HEK293T (cell line): Measurements from ENCODE around the gene TBX10.

Experiments
- CTCF ChIA-PET: fragments of 350-600 bp; formaldehyde crosslinking; extraction: SDS; loops from one replicate; lab custom pipeline; 2021; ENCODE audit warnings: antibody characterized with exemption, inconsistent platforms; lab: Yijun Ruan, JAX
- POLR2A ChIA-PET: fragments of 350-600 bp; formaldehyde crosslinking; extraction: SDS; loops from one replicate; lab custom pipeline; 2020; ENCODE audit warnings: antibody characterized with exemption, inconsistent platforms; lab: Yijun Ruan, JAX
- DNase-seq: peaks from one replicate; pipeline ENCODE4 v3.0.0; 2012; ENCODE audit warnings: mixed read lengths; ENCODE audit errors: extremely low spot score
- ARNT ChIP-seq: fragments of 450-650 bp; IDR thresholded peaks from 2 replicates; pipeline ENCODE4 v1.6.1; 2017; ENCODE audit warnings: mild to moderate bottlenecking
- BHLHE40 ChIP-seq: fragments of 450-650 bp; IDR thresholded peaks from 2 replicates; pipeline ENCODE4 v1.6.1; 2016; ENCODE audit warnings: mild to moderate bottlenecking, moderate library complexity, borderline replicate concordance
- CTBP1 ChIP-seq: fragments of 450-650 bp; IDR thresholded peaks from 2 replicates; pipeline ENCODE4 v1.6.1; 2016; ENCODE audit warnings: borderline replicate concordance
- ELF4 ChIP-seq: fragments of 450-650 bp; IDR thresholded peaks from 2 replicates; pipeline ENCODE4 v1.6.1; 2017; ENCODE audit warnings: antibody characterized with exemption
- FOXA1 ChIP-seq: fragments of 450-650 bp; IDR thresholded peaks from 2 replicates; pipeline ENCODE4 v1.6.1; 2016; ENCODE audit warnings: mild to moderate bottlenecking
- FOXK2 ChIP-seq: fragments of 450-650 bp; IDR thresholded peaks from 2 replicates; pipeline ENCODE4 v1.6.1; 2016; ENCODE audit warnings: mild to moderate bottlenecking
- FOXM1 ChIP-seq: fragments of 450-650 bp; IDR thresholded peaks from 2 replicates; pipeline ENCODE4 v1.6.1; 2017; ENCODE audit warnings: mild to moderate bottlenecking, borderline replicate concordance
- HDGF ChIP-seq: fragments of 450-650 bp; IDR thresholded peaks from 2 replicates; pipeline ENCODE4 v1.6.1; 2017; ENCODE audit warnings: antibody characterized with exemption, borderline replicate concordance
- L3MBTL2 ChIP-seq: fragments of 450-650 bp; conservative IDR thresholded peaks from 2 replicates; pipeline ENCODE4 v1.6.1; 2016; ENCODE audit warnings: mild to moderate bottlenecking
- LEF1 ChIP-seq: fragments of 450-650 bp; IDR thresholded peaks from 2 replicates; pipeline ENCODE4 v1.6.1; 2017; ENCODE audit warnings: mild to moderate bottlenecking, borderline replicate concordance
- NFRKB ChIP-seq: fragments of 450-650 bp; IDR thresholded peaks from 2 replicates; pipeline ENCODE4 v1.6.1; 2016; ENCODE audit warnings: mild to moderate bottlenecking, moderate library complexity
- SP1 ChIP-seq: fragments of 450-650 bp; IDR thresholded peaks from 2 replicates; pipeline ENCODE4 v1.6.1; 2017
- SUZ12 ChIP-seq: fragments of 450-650 bp; IDR thresholded peaks from 2 replicates; pipeline ENCODE4 v1.6.1; 2016; ENCODE audit warnings: mild to moderate bottlenecking
- TARDBP ChIP-seq: fragments of 450-650 bp; IDR thresholded peaks from 2 replicates; pipeline ENCODE4 v1.6.1; 2016
- ZNF384 ChIP-seq: fragments of 450-650 bp; IDR thresholded peaks from 2 replicates; pipeline ENCODE4 v1.6.1; 2016
- TF ChIP-seq, protein P1 (sequence below): fragments of 450-650 bp; IDR thresholded peaks from 2 replicates; pipeline ENCODE4 v1.6.1; 2016

Gene TBX10

DNA sequence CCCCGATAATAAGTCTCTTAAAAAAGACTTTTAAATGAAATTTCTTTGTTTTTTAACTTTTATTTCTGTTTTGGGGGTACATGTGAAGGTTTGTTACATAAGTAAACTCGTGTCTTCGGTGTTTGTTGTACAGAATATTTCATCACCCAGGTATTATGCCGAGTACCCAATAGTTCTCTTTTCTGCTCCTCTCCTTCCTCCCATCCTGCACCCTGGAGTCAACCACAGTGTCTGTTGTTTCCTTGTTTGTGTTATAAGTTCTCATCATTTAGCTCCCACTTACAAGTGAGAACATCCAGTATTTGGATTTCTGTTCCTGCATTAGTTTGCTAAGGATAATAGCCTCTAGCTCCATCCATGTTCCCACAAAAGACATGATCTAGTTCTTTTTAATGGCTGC, 57.6 kb downstream of the TBX10 start:
- TF ChIP-seq TARDBP (no peak), L3MBTL2 (no peak), LEF1 (no peak), NFRKB (no peak), FOXA1 (no peak), CTBP1 (no peak), ZNF384 (no peak), FOXM1 (no peak), ELF4 (no peak), BHLHE40 (no peak), SUZ12 (no peak), ARNT (no peak)
- TF ChIP-seq, protein P1, sequence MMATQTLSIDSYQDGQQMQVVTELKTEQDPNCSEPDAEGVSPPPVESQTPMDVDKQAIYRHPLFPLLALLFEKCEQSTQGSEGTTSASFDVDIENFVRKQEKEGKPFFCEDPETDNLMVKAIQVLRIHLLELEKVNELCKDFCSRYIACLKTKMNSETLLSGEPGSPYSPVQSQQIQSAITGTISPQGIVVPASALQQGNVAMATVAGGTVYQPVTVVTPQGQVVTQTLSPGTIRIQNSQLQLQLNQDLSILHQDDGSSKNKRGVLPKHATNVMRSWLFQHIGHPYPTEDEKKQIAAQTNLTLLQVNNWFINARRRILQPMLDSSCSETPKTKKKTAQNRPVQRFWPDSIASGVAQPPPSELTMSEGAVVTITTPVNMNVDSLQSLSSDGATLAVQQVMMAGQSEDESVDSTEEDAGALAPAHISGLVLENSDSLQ: no peak
- ChIA-PET CTCF (interaction anchor here (0.5 to 1.3 kb wide), 3 partner anchors 9 to 48 kb away, joined by 3 read pairs; no protein-coding TSS in a partner anchor), POLR2A (interaction anchor here (1.1 to 2.7 kb wide), 3 partner anchors 11 to 180 kb away, joined by 3 to 14 read pairs (median 13); partner anchors contain the start of gene PPP1CA)
- DNase-seq: no peak

DNA sequence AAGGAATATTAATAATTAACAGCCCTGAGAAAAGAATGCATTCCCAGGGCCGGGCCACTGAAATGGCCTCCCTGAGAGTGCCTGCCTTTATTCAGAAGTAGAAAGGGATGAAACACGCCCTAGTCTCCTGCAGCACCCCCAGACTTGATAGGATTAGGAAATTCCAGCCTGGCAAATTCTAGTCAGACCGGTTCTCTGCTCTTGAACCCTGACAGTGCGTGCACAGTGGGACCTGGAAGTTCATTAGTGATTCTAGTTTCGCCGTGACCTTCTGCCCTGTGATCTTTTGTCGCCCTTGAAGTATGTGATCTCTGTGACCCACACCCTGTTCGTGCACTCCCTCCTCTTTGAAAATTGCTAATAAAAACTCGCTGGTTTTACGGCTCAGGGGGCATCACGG, 58.1 kb downstream of the TBX10 start:
- TF ChIP-seq SUZ12: no peak
- TF ChIP-seq CTBP1: no peak
- TF ChIP-seq NFRKB: no peak
- TF ChIP-seq L3MBTL2: no peak
- TF ChIP-seq FOXK2: no peak
- TF ChIP-seq SP1: no peak
- TF ChIP-seq FOXA1: no peak
- TF ChIP-seq ZNF384: no peak
- TF ChIP-seq, protein P1: no peak
- TF ChIP-seq LEF1: no peak
- TF ChIP-seq ELF4: no peak
- no peak for TF ChIP-seq TARDBP
- TF ChIP-seq FOXM1: no peak
- no peak for TF ChIP-seq ARNT
- TF ChIP-seq BHLHE40: no peak
- TF ChIP-seq HDGF: no peak
- no peak for DNase-seq
- POLR2A ChIA-PET: no interaction called here
- CTCF ChIA-PET: interaction anchor here (1.1 to 1.3 kb wide), 3 partner anchors 9 to 49 kb away, joined by 3 read pairs; no protein-coding TSS in a partner anchor
